Measurements from ENCODE around the gene EVX2. TPM values are rescaled to one million over a fixed set of nuclear protein-coding genes. Genes with fewer than 3 reads are reported as not detected.

EVX2 gene
- total and polyA plus RNA-seq, 4 donors: not detected

- TF ChIP-seq CTCF (IDR thresholded peaks at IDR 0.05; ENCODE audit: low read depth, low read length, missing input control) (no peak), HNF4G (IDR thresholded peaks at IDR 0.05) (no peak), FOXA2 (IDR thresholded peaks at IDR 0.05) (no peak), RXRA (IDR thresholded peaks at IDR 0.05) (no peak)
These were observed 42.0 kb upstream of the EVX2 start (continued) for GRCh38 chr2:176125772-176126054.

- DNase-seq (ENCODE audit: low spot score): no peak
- Histone ChIP-seq H3K4me3 (ENCODE audit: low read depth in 1 of 3, low read length in 3 of 3) (no peak overlapping the region), H3K9ac (ENCODE audit: low read depth in 1 of 2, low read length in 2 of 2) (no peak overlapping the region), H3K4me1 (ENCODE audit: control insufficient read depth in 4 of 4, insufficient read depth in 4 of 4, low read length in 3 of 4) (peaks cover 4 to 15% (median 11%) of the 10 kb centered on the region in 4 donors), H3K27ac (ENCODE audit: low read depth in 1 of 2, low read length in 2 of 2) (no peak overlapping the region), H3K9me3 (ENCODE audit: control insufficient read depth in 4 of 4, low read length in 3 of 4) (peaks cover 0 to 3% (median 0%) of the 10 kb centered on the region in 4 donors), H3K36me3 (ENCODE audit: control insufficient read depth in 4 of 4, insufficient read depth in 3 of 4, low read depth in 1 of 4, low read length in 3 of 4) (no peaks in the 10 kb centered on the region), H3K27me3 (ENCODE audit: control insufficient read depth in 4 of 4, insufficient read depth in 4 of 4, low read length in 3 of 4) (peaks cover 19 to 42% (median 23%) of the 10 kb centered on the region in 4 donors)
- 18% methylated on average over 9 of the region's 9 CpGs for WGBS
- TF ChIP-seq ATF3 (IDR thresholded peaks at IDR 0.05) (no peak), FOXA1 (IDR thresholded peaks at IDR 0.05) (no peak), HNF4A (conservative IDR thresholded peaks at IDR 0.05) (no peak), FOXA2 (IDR thresholded peaks at IDR 0.05) (no peak), EGR1 (IDR thresholded peaks at IDR 0.05; ENCODE audit: low read depth in 2 of 2) (no peak), REST (IDR thresholded peaks at IDR 0.05) (no peak), SP1 (IDR thresholded peaks at IDR 0.05) (no peak), RAD21 (IDR thresholded peaks at IDR 0.05) (no peak), TAF1 (conservative IDR thresholded peaks at IDR 0.05) (no peak), CTCF (IDR thresholded peaks at IDR 0.05; ENCODE audit: low read depth, low read length, missing input control) (no peak), ZBTB33 (IDR thresholded peaks at IDR 0.05) (no peak), JUND (IDR thresholded peaks at IDR 0.05) (no peak), YY1 (IDR thresholded peaks at IDR 0.05) (no peak), NR2F2 (IDR thresholded peaks at IDR 0.05) (no peak), GABPA (IDR thresholded peaks at IDR 0.05 in 1 of 2, conservative IDR thresholded peaks at IDR 0.05 in 1 of 2) (no peak), MAX (IDR thresholded peaks at IDR 0.05) (no peak), HNF4G (IDR thresholded peaks at IDR 0.05) (no peak), RXRA (IDR thresholded peaks at IDR 0.05) (no peak)
These were observed 41.4 kb upstream of the EVX2 start for GRCh38 chr2:176124947-176125771.

Measured in liver (tissue), 9 donors.